Measurements from ENCODE around the gene BET1.

The BET1 gene

DNA sequence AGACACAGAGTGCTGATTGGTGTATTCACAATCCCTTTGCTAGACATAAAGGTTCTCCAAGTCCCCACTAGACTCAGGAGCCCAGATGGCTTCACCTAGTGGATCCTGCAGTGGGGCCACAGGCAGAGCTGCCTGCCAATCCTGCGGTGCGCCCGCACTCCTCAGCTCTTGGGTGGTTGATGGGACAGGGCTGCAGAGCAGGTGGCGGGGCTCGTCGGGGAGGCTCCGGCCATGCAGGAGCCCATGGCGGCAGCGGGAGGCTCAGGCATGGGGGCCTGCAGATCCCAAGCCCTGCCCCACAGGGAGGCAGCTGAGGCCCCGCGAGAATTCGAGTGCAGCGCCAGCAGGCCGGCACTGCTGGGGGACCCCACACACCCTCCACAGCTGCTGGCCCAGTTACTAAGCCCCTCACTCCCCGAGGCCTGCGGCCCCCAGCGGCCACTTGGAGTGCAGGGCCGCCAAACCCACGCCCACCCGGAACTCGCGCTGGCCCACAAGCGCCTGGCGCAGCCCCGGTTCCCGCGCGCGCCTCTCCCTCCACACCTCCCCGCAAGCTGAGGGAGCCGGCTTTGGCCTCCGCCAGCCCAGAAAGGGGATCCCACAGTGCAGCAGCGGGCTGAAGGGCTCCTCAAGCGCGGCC lies 7.7 kb upstream of the BET1 start:
- DNase-seq: no peak

DNA sequence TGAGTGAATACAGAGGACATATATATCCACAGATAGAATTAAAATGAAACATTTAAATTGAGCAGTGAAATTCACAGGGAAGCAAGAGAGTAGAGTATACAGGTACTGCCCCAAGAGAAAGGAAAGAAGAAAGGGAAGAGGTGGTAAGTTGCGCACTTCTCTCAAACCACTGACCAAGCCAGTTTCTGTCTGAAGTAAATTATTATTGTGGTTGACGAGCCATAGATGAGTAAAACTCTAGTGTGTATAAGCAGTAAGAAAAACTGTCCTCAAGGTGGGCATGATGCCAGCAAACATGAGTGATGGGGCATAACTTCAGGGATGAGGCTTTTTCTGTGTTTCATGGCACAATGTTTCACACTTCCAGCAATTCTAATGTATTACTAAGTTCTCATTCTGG lies 4.4 kb upstream of the BET1 start:
- no peak for DNase-seq

DNA sequence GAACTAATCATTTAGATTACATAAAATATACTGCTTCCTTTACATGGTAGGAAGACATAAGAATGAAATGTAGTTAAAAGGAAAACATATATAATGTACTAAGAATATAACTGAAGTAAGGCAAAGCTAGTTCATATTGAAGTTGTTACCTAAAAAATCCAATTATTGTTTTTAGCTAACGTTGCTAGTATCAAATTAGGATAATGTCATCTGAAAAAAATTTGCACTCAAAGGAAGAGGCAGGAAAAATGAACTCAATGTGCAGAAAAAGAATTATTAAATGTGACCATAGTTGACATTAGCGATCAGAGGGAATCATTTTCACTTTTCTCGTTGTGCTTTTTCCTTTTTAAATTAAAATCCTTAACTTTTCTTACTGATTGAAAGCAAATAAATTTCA lies 1.6 kb upstream of the BET1 start:
- no peak for DNase-seq

DNA sequence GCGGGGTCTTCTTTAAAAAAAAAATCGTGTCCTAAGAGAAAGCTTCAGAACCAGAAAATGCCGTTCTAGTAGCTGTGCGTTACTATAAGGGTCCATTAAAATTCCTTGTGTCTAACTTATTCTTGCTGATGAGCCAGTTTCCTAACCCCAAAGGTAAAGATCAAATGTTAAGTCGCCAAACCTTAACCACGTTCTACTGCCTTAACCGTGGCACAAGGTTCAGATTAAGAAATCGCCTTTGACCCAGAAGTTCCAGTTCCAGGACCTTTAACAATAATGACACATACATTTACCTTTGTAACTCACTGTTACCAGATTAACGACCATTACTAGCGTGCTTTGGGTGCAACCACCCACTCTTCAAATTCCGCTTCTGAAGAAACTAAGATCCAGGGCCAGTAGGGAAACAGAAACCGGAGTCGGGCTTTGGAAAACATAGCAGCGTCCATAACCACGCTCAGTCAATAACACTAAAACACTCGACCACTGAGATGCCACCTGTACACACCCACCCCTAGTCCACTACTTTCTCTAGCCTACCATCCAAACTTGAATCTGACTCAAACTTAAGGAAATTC lies 620 bp downstream of the BET1 start:
- peak; percentile 3 for DNase-seq

DNA sequence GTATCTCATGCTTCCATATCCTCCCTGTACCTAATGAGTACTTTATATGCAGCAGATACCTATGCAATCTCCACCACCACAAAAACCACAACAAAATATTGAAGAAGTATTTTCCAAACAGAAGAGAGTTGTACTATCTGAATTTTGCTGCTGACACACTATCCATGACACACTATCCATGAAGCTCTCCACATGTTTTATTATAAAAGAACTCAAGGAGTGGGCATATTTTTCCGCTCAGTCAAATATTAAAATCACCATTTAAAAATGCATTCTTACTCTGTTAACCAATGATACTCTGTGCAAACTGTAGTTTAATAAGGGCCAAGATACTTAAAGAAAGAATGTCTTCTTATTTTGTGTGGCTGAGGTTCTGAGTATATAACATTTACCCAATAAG lies 2.8 kb downstream of the BET1 start:
- no peak for DNase-seq

DNA sequence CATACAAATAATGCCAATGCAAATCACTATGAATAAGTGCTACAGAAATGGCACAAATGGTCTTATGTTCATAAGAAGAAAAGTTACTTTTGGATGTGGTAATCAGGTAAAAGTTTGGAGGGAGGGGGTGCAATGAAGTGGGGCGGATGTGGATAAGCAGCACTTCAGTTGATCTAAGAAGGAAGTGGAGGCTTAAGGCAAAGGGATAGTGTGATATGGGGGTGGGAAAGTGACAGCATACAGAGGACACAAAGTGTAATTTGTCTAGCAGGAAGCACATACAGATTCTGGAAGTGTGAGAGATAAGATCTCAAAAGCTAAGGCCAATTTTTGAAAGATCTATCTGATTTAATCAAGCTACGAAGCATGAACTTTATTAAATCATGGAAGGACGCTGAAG lies 6.3 kb downstream of the BET1 start:
- DNase-seq: no peak

DNA sequence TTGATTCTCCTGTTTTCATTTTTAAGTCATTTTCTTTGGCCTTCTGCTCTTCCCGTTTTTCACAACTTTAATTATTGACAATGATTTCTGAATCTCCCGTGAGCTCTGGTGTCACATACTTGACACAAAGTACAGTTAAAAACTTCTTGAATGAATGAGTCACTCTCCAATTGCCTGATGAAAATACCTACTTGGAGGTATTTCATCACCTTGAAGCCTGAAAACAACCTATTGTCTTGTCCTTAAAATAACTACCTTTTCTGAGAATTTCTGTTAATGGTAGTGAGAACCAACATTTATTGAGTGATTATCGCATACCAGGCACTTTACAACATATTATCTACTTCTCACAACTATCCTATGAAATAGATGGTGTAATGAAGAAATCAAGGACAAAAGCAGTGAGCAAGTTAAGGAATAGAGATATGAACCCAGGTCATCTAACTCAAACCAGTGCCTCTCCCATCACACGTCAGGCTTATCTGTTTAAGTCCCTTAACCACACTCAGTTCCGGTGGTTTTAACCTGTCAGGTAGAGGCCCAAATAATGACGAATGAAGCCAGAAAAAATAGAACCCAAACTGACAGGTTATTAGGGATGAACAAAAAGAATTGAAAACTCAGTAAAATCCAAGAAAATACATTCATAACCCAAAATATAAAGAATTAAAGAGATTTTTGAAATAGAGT lies 11.6 kb downstream of the BET1 start:
- no peak for DNase-seq

DNA sequence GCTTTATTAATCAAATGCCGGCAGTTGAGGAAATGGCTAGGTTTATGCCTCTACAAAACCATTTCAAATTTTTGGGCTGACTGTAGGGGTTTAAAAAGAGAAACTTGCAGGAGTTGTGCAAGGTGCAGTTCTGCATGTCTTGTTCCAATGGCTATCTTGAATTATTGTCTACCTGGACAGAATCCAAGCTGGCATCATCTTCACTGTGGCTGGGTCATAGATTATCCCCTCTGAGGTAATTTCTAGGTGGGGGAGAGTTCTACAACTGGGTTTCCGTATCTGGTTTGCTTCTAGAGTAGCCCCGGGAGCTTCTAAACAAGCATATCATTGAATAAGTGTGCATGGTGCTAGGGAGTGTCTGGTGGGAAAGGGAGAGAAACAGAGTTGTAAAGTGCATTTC lies 16.9 kb downstream of the BET1 start:
- DNase-seq: no peak

DNA sequence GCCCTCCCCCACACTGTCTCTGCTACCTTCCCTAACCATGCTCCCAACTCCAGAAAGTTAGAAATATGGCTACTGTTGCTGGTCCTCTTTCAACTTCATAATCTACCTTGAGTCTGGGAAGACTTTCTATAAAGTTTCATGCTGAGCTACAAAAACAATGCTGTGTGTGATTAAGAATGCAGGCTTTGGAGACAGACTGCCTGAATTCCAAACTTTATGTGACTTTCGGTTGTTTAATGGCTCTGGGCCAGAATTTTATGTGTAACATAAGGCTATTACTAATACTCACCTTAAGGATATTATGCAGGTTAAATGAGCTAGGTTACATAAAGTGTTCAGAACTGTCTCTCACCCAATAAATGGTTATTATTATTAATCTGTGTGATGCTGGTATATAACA lies 19.1 kb downstream of the BET1 start:
- no peak for DNase-seq

DNA sequence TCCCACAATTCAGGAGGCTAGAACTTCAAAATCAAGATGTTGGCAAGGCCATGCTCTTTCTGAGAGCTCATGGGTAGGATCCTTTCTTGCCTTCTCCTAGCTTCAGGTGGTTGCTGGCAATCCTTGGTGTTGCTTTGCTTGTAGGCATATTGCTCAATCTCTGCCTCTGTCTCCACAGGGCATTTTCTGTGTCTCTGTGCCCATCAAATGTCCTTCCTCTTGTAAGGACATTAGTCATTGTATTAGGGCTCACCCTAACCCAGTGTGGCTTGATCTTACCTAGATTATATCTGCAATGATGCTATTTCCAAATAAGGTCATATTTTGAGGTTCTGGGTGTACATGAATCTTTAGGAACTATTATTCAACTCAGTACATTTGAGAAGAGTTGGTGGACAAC lies 20.1 kb downstream of the BET1 start:
- no peak for DNase-seq

DNA sequence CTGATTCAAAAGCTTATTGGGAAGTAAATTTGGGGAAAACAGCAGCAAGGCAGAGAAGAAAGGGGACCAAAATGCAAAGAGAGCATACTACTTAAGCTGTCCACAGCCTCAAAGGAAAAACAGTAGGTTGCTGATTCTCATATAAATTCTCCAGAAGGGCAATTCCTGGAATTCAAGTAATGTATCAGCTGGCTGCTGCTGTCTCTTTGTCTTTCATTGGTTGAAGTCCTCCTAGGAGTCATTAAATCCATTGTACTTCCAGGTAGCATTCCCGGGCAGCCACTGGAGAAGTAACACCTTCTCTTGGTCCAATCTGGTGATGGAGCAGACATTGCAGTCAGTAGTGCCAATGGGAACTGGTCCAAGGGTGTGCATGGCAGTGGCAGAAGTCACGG lies 22.7 kb downstream of the BET1 start:
- no peak for DNase-seq

DNA sequence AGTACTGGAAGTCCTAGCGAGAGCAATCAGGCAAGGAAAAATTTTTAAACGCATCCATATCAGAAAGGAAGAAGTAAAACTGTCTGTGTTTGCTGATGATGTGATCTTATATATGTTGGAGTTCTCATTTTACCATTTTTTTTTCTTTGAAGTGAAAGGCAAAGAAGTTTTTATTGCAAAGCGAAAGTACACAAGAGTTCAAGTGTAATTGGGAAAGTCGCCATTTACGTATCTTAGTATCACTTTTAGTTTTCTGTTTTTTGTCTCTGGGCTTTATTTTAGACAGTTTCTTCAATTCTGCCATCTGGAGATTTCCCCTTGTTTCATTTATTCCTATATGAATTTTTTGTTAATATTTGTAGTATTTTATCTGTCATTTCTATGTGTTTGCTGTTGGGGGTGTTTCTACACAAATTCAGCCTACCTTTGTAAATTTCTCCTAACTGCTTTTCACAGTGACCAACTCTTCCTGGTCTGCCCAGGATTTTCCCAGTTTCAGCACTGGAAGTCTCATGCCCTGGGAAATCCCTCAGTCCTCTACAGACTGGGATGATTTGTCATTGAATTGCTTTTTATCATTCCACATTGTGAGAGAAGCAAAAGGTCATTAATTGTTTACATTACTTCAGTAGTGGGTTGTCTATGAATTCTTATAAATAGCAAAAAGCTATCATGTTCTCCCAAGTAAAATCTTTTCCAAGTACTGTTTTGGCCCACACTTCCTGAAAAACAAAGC lies 23.2 kb downstream of the BET1 start:
- no peak for DNase-seq

DNA sequence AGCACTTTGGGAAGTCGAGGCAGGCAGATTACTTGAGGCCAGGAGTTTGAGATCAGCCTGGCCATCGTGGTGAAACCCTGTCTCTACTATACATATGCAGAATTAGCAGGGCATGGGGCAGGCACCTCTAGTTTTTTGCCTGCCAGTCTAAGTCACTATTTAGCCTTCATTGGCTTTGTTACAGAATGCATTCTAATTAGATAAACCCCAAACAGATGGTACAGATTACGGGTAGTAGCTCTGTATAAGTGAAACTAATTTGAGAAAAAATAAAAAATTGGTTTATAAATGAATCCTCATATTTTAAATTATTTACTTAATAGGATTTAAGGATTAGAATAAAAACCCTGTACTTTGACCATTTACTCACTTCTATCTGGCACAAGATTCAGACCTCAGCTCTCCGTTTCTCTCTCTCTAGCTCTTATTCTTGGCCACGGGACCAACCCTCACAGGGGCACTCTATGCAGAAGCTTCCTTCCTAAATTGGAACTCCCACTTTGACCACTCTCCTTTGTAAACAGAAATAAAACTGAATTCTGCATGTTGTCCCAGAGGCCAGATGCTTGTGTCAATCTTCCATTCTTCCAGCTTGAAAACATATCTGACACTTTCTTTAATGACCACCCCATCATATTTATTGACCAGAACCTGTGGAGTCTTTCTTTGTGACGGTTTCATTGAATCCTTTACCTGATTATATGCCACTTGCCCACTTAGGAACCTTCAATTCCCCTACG lies 26.8 kb downstream of the BET1 start:
- DNase-seq: no peak

DNA sequence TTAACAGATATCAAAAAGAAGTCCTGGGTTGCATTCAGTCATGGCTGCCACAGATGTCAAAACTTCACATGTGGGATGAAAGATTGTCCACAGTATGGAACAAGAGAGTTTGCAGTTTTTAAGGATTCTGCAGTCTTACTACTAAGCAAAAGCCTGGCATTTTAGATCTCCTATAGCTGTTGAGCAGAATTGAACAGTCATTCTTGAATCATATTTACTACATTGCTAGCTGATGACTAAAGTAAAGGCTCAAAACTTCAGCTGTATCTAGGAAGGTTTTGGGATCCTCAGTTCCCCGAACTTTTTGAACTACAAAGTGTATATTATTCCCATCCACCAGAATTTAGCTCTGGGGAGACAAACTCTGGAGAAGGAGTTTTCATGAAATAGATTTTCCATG lies 31.0 kb downstream of the BET1 start:
- DNase-seq: no peak

DNA sequence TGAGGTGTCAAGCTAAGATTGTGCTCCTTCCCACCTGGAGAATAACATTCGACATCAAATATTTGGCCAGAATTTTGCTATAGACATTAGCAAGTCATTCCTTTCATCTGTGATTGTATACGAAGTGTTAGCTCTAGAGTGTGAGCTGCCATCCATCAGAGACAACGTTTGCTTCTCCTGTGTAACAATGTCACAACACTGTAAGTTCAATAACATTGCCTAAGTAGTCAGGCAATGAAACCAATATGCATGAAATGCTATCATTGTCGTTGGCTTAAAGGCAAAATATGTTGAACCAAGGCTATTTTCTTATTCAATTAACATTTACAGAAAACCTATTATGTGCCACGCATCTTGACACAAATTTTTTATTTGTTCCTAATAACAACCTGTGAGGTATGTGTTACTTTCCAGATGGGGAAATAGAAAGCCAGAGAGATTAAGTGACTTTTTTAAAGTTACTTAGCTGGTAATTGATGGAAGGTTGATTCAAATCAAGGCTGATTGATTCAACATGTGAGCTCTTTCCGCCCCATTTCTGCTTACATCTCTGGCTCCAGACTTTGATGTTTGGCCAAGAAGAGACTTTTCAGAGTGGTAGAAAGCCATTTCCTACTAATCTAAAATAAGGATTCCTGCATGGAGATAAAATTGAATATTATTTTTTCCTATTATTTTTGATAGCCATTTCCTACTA lies 32.0 kb downstream of the BET1 start:
- DNase-seq: no peak

DNA sequence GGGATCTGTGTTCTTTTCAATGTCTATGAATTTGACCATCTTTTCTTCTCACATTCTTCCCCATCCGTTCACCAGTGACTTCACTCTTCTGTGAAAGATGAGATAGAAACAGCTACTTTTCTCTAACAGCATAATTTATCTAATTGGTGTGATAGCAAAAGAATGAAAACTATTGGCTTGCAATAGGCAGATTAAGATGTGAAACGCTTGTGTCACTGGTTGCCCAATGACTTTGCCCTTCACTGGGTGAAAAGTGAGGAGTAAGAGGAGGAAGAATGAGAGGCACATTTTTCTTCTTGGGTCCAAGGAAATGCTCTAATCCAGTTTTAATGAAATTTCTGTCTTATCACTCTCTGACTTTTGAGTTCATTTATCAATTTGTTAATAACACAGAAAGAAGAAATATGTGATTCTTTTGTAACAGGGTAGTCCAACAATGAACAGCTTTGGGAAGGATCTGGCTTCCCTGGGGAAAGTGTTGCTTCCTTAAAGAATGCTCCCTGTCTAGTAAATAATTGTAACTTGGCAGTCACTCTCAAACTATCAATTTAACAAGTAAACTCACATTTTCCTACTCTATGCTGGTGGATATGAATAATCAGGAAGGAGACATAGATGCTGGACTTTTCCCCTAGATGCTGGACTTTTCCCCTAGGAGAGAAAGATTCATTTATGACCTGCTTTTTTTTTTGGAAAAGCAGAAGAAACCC lies 35.1 kb downstream of the BET1 start:
- DNase-seq: no peak

DNA sequence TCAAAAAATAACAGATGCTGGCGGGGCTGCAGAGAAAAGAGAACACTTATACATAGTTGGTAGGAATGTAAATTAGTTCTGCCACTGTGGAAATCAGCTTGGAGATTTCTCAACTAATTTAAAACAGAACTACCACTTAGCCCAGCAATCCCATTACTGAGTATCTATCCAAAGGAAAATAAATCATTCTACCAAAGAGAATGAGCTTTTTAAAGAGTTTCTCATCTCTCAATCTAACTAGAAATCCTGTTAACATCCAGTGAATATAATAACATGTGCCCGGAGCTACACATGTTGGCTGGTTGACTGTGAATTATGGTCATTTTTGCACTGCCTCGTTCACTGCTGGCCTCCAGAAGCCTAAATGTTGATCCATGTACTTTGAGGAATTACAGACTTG lies 39.3 kb downstream of the BET1 start:
- DNase-seq: no peak

DNA sequence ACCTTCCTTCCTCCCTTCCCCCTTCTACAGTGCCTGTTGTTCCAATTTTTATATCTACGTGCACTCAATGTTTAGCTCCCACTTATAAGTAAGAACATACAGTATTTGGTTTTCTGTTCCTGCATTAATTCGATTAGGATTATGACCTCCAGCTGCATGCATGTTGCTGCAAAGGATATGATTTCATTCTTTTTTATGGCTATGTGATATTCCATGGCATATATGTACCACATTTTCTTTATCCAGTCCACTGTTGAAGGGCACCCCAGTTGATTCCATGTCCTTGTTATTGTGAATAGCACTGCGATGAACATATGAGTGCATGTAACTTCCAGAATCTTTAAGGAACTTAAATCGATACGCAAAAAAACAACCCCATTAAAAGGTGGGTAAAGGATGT lies 39.9 kb downstream of the BET1 start:
- DNase-seq: no peak

DNA sequence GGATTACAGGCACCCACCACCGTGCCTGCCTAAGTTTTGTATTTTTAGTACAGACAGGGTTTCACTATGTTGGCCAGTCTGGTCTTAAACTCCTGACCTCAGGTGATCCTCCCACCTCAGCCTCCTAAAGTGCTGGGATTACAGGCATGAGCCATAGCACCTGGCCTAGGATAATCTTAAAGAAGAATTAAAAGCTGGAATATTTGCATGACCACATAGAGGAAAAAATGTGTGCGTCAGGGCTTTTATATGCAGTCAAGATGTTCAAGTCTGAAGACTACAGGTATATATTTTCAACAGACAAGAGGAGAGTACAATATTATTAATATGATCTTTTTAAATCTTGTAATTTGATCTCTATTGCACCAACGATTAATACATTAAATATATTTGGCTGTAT lies 43.2 kb downstream of the BET1 start:
- no peak for DNase-seq

DNA sequence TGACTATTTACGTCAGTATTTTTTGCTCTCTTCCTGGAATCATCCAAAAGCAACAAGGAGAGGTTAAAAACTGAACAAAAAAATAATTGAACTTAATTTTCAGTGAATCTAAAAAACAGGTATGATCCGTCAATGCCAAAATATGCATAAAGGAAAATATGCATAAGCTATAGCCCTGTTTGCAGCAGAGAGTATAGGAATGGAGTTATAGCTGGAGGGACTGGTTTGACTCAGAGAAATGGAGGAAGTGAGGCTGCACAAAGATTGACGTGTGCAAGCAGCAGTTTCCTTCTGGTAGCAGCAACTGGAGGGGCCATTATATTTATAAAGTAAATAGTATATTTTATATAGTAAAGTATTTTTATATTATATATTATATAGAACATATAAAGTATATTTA lies 45.5 kb downstream of the BET1 start:
- no peak for DNase-seq

DNA sequence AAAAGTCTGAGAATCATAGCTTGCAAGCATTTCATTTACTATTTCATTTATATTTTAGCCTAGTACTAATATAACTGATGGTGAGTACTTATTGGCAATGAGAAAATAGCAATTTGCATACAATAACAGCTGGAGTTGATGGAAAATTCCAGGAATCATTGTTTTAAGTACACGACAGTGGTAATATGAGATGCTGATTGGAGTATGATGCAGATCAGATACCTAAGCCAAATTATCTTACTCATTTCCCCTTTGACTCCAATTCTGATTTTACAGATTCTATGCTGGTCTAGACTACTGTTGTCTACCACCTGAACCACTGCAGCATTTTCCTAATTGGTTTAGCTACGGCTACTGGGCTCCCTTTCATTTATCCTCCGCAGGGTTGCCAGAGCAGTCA lies 45.9 kb downstream of the BET1 start:
- DNase-seq: no peak

DNA sequence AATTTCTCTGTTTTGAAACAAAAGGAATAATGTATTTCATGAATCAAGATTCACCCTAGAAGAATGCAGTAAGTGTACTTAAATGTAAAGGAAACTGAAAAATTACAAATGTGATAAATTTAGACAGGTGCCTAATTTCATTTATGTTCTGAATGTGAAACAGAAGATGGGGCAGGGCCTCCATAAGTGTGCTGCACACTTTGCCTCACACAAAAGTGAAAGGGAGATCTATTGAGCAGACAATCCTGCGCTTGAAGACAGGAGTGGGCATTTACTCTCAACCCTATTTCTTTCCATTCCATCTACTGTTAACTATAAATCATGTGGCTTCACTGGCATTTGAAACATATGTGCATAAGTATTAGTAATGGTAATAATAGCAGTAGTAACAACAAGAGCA lies 46.4 kb downstream of the BET1 start:
- DNase-seq: no peak

Measured in activated CD4-positive, alpha-beta T cell treated with anti-CD3 and anti-CD28 coated beads, Interleukin-2, amount 50 U/mL, for 16 hours (primary cell).